ENCODE results near the gene PML.
A peak's percentile ranks its signal among the peaks of the same experiment; 100 is the strongest.

Gene PML, protein sequence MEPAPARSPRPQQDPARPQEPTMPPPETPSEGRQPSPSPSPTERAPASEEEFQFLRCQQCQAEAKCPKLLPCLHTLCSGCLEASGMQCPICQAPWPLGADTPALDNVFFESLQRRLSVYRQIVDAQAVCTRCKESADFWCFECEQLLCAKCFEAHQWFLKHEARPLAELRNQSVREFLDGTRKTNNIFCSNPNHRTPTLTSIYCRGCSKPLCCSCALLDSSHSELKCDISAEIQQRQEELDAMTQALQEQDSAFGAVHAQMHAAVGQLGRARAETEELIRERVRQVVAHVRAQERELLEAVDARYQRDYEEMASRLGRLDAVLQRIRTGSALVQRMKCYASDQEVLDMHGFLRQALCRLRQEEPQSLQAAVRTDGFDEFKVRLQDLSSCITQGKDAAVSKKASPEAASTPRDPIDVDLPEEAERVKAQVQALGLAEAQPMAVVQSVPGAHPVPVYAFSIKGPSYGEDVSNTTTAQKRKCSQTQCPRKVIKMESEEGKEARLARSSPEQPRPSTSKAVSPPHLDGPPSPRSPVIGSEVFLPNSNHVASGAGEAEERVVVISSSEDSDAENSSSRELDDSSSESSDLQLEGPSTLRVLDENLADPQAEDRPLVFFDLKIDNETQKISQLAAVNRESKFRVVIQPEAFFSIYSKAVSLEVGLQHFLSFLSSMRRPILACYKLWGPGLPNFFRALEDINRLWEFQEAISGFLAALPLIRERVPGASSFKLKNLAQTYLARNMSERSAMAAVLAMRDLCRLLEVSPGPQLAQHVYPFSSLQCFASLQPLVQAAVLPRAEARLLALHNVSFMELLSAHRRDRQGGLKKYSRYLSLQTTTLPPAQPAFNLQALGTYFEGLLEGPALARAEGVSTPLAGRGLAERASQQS

DNA sequence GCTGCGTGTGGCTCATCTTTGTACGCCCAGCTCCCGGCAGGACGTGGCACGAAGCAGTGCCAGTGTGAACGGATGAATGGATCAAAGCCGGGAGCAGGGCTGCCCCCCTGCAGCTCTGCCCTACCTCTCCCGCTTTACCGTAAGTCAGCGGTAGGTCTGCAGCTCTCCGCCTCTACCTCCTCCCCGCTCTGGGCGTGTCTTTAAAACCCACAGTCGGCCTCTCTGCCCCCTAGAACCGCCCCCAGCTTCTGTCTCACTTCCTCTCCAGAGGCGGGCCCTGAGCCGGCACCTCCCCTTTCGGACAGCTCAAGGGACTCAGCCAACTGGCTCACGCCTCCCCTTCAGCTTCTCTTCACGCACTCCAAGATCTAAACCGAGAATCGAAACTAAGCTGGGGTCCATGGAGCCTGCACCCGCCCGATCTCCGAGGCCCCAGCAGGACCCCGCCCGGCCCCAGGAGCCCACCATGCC lies at the start of gene PML:
TSS of gene PML (plus strand) at position 304 of the 471 bp plus-strand sequence. CDS start at position 401, 97 bp downstream.
- ATAC-seq: peak; percentile 84 to 85

DNA sequence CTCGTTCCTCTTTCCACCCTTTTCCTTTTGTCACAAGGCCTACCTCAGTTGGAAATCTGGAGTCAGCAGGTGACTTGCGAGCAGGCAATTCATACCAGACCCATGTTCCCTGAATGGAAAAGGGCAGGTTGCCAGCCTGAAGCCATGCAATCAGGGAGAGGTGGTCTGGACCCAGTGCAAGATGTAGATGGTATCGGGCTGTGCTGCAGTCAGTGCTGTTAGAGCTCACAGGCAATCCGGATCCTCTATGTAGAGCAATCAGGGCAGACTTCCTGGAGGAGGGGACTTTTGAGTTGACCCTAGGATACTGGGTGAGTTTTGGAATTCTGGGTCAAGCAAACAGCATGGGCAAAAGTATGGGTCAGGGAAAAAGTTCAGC lies 49.4 kb upstream of the PML start:
- no peak for ATAC-seq

DNA sequence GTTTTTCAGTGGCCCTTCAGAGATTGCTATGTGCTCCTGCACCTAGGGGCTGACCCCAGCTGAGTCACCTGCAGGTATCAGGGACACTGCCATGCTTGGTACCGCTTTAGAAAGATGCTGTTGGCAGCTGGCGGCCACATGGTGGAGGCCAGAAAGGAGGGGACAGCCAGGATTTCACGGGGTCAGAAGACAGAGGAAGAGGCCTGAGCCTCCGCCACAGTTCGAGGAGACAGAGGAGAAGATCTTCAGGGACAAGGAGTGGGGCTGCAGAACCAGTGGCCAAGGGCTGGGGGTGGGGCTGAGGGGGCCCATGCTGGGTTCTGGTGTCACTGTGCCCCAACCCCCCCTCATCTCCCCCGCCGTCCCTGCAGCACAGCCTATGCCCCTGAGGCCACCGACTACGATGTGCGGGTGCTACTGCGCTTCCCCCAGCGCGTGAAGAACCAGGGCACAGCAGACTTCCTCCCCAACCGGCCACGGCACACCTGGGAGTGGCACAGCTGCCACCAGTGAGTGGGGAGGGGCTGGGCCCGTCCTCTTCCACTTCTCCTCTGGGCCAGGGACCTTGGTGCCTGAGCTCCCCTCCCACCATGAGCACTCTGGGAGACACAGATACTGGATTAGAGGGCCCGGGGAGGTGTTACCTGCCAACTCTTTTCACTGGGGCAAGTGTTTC lies 48.3 kb upstream of the PML start:
- ATAC-seq: no peak

DNA sequence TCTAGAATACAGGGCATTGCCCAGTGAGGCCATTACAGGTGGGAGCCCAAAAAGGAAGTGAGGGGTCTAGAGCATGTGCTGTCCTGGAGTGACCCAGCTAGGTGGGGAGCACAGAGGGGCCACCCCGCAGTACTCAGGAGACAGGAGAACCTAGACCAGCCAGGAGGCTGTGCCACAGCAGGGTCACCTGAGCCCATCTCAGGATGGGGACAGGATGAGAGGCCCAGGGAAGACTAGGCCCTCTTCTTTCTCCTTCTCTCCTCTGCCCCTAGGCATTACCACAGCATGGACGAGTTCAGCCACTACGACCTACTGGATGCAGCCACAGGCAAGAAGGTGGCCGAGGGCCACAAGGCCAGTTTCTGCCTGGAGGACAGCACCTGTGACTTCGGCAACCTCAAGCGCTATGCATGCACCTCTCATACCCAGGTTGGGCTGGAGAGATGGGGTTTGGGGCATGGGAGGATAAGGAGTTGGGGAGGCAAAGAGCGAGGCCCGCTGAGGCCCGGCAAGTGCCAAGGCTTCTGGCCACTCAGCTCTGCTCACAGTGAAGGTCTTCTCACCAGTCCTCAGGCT lies 47.6 kb upstream of the PML start:
- no peak for ATAC-seq

DNA sequence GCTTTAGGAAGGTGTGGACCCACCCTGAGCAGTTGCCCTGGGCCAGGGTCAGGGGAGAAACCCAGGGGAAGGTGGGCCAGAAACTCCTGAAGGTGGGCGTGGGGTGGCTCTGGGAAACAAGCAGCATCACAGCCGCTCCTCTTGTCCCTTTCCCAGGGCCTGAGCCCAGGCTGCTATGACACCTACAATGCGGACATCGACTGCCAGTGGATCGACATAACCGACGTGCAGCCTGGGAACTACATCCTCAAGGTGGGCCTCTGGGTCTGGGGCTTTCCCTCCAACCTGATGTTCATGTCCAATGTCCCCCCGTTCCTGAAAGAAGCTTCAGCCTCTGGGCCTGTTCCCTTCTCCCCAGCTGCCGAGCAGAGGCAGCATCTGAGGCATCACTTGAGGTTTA lies 46.9 kb upstream of the PML start:
- no peak for ATAC-seq

DNA sequence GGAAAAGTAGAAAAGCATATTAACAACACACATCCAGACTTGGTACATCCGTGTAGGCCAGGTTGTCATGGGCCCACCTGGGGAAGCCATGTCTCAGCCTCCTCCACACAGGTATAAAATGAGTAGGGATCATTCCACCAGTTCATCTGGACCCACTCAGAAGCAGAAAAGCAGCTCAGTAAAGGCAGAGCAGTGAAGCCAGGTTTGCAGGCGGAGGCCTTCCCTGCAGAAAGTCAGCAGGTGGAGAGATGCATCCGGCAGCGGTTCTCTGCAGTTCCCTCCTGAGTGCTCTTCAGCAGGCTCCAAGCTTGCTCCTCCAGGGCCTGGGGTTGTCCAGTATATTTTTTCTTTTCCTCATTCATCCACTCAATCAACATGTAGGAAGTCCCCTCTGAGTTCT lies 46.1 kb upstream of the PML start:
- ATAC-seq: no peak

DNA sequence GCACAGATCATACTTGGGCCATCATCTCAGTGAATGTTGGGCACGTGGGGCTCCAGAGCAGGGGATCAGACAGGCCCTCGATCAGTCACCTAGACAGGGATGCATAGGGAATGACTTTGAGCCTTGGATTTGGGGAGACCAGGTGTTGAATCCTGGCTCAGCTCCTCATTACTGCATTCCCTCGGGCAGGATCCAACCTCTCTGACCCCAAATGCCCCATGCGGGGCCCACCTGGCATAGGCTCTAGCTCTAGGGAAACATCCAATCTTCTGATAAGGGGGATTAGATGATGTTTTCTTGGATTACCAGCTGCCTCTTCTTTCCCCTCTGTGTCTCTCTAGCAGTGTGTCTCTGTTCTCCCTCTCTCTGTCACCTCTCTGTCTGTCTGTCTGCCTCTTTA lies 45.5 kb upstream of the PML start:
- no peak for ATAC-seq

DNA sequence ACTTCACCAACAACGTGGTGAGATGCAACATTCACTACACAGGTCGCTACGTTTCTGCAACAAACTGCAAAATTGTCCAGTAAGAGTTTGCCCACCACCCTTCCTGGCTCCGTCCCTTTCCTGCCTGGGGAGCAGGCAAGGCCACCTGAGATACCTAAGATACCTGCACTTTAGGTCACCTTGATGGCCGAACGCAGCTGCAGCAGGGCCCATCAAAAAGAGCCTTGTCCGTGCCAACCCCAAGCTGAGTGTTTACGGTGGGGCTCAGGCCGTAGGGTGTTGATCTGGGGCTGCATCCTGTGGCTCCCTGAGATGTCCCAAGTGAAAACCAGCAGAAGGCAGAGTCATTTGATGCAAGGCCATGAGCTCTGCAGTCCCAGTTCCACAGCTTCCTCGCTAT lies 45.0 kb upstream of the PML start:
- no peak for ATAC-seq

DNA sequence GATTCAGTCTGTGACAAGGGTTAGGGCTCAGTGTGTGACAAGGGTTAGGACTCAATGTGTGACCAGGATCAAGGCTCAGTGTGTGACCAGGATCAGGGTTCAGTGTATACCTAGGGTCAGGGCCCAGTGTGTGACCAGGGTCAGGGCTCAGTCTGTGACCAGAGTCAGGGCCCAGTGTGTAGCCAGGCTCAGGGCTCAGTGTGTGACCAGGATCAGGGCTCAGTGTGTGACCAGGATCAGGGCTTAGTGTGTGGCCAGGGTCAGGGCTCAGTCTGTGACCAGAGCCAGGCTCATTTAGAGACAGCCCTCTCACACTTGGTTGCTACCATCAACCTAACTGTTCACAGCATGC lies 44.1 kb upstream of the PML start:
- ATAC-seq: no peak

DNA sequence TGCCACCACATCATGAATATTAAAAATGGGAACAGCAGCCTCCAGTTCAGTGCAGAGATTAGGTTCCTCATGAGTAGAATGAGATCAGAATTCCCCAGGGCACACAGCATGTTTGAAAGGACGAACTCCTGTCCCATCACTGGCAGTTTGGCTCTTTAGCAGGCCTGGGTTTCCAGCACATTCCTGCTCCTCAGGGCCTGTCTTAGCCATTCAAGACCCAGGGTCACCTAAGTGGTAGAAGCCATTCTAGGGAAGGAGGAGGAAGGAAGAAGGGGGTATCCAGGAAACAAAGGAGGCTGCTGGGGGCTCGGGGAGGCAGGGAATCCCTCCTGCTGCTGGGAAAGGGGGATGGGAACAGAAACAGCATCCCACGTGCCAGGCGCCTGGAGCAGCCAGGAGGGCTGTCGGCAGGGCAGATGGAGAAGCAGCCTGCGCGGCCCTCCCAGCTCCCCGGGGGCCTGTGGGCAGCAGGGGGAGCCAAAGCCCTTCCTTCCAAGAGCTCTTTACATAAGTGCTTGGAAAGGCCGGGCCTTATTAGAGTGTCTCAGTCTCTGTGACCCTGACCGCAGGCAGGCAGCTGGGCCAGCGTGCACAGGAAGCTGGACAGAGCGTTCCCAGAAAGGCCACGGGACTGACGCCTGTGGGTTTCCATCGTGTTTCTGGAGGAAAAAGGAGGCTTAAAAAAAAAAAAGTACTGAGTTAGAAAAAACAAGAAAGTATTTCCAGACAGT lies 43.5 kb upstream of the PML start:
- ATAC-seq: peak; percentile 72 to 87

DNA sequence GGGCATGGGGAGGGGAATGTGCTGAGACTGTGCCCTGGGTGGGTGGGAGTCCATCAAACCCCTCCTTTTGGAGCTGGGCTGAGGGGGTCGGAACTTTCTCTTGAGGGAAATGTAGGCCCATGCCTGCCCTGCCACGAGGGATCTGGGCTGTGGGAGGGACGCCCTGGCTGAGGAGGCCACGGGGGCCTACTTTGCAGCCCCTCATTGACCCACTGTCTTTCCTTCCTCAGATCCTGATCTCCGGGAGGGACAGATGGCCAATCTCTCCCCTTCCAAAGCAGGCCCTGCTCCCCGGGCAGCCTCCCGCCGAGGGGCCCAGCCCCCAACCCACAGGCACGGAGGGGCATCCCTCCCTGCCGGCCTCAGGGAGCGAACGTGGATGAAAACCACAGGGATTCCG lies 42.9 kb upstream of the PML start:
- no peak for ATAC-seq

DNA sequence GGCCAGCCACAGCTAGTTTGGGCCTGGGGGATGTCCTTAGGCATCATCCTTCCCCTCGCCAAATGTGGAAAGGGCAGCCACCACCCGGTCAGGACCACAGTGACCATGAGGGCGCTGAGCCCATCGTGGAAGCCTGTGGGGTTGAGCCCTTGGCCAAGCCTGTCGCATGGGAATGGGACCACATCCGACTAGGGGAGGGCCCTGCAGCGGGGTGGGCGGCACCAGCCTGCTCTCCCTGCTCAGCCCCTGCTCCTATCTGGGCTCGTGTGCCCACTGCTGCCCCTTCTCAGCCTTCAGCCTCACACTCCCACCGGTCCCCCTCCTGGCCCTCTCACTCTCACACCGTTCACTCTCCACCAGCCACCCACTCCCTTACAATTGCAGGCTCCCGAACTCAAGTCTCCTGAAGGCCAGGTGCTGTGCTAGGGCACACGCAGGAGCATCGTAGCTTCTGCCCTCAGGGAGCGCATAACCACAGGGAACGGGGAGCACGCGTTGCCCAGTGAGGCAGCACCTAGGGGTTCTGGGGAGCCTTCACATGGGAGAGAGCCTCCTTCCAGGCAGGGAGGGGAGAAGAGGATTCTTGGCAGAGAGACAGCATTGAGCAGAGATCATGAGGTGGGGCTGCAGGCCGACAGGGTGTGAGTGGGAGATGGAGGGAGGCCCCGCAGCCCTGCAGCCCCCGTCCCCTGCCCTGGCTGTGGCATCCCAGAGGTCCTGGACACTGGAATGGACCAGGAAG lies 42.2 kb upstream of the PML start:
- no peak for ATAC-seq

DNA sequence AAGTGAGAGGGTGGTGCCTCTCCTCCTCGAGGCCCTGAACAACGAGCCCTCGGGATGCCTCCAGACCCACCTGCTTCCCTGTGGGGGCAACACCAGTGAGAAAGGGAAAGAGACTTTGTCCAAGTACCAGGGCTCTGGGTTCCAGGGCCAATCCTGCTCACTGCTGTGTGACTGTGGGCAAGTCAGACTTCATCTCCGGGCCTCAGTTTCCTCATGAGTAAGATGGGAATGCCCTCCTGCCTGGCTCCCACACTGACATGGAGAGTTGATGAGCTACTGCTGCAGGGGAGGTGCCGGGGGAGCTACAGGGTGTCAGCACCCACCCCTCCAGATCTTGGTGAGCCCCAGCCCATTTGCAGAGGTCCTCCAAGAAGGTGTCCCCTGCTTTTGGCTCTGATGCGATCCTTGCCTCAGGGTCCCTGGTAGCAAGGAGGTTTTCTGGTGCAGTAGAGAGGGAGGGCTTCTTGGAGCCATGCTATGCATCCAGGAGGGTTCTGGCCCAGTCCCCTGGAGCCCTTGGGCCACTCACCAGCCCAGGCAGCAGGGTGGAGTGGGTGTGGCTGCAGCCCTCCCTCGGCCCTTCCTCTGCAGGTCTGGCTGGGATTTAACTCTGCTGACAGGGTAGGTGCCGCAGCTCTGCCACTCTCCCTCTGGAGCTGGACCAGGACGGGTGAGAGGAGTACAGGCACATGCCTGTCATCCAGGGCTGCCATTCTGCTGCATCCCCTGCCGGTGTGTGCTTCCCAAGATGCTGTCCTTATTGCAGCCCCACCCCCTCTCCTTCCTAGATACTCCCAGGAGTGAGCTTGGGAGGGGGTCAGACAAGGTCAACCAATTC lies 41.4 kb upstream of the PML start:
- no peak for ATAC-seq

DNA sequence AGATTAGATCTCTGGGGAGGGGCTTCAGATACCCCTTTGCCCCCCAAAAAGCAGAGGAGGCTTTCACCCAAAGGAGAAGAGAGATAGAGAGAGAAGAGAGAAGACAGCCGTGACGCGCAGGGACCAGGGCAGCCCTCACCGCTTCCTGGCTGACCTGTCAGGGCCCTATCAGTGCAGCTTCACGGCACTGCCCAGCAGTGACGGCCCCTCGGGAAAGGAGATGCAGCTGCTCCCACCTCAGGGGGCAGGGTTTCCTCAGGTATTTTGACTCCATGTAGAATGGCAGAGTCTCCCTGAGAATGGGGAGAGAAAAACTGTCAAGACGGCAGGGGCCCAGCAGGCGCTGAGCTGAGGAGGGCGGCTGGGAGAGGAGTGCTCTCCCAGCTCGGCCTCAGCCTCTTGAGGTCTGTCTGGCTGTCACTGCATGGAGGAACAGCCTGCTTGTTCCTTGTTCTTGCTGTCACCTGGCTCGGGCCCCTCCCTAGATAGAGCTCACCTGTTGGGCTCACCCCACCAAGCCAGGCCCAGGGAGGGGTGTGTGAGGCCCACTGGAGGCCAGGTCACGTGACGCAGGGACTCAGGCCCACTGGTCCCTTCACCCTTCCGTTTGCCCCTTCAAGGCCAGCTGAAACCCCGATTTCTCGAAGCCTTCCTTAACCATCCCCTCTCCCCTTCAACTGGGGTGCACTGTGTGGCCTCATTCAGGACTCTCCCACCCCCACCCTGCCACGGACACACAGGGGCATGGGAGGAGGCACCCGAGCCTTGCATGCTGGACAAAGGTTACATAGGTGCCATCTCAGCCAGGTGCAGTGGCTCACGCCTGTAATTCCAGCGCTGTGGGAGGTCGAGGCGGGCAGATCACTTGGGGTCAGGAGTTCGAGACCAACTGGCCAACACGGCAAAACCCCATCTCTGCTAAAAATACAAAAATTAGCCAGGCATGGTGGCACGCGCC lies 40.0 kb upstream of the PML start:
- no peak for ATAC-seq

DNA sequence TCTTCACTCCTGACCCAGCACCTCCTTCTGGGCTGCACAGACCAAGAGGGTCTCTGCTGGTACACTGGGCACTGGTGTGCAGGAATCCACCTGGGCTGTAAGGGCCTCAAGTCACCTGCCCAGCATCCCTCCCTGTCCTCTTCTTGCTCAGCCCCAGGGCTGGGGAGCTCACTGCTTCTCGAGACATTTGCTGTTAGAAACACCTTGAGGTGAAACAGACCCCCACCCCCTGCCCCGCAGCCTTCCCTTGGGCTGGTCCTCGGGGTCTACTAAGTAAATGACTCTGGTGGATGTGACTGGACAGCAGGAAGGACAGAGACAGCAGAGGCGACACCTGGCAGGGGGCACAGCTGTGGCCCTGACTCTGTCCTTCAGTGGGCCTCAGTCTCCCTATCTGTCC lies 39.2 kb upstream of the PML start:
- ATAC-seq: no peak

DNA sequence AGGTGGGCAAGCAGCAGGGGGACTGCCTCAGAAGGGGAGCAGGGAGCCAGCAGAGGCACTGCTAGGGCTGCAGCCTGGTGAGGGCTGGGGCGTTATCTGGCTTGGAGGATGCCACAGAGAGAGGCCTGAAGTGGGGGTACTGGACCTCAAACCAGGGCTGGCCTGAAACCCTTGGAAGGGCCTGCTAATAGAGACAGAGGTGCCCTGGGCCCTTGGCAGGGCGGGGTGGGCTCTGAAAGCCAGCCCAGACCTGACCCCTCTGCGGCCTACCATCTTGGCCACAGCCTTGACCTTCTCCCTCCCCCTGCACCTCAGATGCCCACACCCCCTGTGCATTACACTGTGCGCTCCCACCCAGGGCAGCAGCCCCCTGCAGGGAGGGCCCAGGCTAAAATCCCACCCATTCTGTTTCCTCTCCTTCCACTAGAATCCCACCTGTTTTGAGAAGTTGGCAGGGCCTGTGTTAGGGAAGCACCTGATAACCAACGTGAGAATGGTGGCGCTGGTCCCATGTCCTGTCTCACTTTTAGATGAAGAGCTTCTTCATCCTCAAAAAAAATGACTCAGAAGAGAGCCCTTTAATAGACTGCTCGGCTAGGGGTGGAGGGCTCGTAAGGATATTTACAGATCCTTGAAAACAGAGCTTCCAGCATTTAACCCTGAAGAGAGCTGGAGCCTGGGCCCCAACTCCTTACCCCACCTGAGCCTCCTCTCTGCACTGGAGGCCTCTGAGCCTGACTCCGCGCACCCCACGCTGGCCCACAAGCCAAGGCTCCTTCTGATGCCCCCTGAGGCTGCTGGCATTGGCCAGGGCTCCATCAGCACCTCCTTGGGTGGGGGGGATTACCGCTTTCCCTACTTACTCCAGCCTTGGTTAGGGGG lies 38.4 kb upstream of the PML start:
- ATAC-seq: no peak

DNA sequence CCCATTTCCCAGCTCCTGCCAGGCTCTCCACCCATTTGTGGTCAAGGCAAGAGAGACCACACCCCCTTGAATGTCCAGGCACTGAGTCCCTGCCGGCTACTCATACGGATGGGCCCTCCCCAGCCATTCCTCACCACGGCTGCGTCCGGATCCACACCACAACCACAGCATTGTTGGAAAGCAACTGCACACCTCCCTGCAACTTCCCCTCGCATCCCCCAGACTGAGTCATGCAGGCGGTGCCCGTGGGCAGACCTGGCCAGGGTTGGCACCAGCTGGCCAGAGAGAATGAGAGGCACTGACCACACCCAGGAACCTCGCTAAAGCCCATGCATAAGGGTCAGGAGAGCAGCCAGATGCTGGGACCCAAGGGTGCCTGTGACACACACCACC lies 37.8 kb upstream of the PML start:
- no peak for ATAC-seq

DNA sequence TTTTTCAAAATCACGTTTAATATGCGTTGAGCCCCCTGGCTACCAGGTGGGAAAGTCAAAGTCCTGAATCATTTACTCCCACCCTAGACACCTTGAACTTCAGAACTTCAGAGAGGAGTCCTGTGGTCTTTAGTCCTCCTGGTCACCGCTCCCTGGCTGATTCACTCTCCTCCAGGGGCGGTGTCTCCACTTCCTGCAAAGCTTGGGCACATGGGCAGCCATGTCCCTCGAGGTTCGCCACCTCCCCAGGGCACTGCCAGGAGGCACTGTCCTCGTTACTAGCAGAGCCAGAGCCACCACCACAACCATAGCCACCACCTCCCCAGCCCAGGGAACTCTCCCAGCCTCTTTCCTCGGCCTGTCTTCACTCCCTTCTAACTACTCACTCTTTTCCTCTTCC lies 37.2 kb upstream of the PML start:
- no peak for ATAC-seq
